ENCODE data around the gene ADAMTS16. TPM values are rescaled to one million over a fixed set of nuclear protein-coding genes. Genes with fewer than 3 reads are reported as not detected.
A peak's percentile ranks its signal among the peaks of the same experiment; 100 is the strongest.

ADAMTS16 gene
- total RNA-seq, 1 donor from 2014 or later, result 3.7 TPM

- DNase-seq (ENCODE audit: low spot score in 2 of 2) (peak; percentile 38 to 59), FAIRE-seq (peak; percentile 84)
These were observed 1.7 kb downstream of the ADAMTS16 start for GRCh38 chr5:5141625-5142525.

GRCh38 chr5:5144441-5144840, 4.3 kb downstream of the ADAMTS16 start:
- FAIRE-seq, result no peak

GRCh38 chr5:5145651-5146529, 5.8 kb downstream of the ADAMTS16 start:
- FAIRE-seq (no peak), DNase-seq (ENCODE audit: low spot score in 2 of 2) (no peak)

More at GRCh38 chr5:5144441-5144840, 4.3 kb downstream of the ADAMTS16 start:
- DNase-seq (ENCODE audit: low spot score in 2 of 2), result no peak

- no peak for FAIRE-seq
- no peak for DNase-seq (ENCODE audit: low spot score in 2 of 2)
These were observed 6.5 kb downstream of the ADAMTS16 start for GRCh38 chr5:5146530-5147160.

GRCh38 chr5:5149154-5149553, 9.0 kb downstream of the ADAMTS16 start:
- FAIRE-seq (no peak), DNase-seq (ENCODE audit: low spot score in 2 of 2) (no peak)

- DNase-seq (ENCODE audit: low spot score in 2 of 2), result no peak
- no peak for FAIRE-seq
These were observed 10.5 kb downstream of the ADAMTS16 start for GRCh38 chr5:5150667-5151066.

- DNase-seq (ENCODE audit: low spot score in 2 of 2) (no peak), FAIRE-seq (no peak)
These were observed 14.6 kb downstream of the ADAMTS16 start for GRCh38 chr5:5154733-5155132.

- DNase-seq (ENCODE audit: low spot score in 2 of 2) (no peak), FAIRE-seq (no peak)
These were observed 15.5 kb downstream of the ADAMTS16 start for GRCh38 chr5:5155617-5156016.

GRCh38 chr5:5156471-5157082, 16.4 kb downstream of the ADAMTS16 start:
- DNase-seq (ENCODE audit: low spot score in 2 of 2), result no peak

GRCh38 chr5:5158472-5158895, 18.4 kb downstream of the ADAMTS16 start:
- DNase-seq (ENCODE audit: low spot score in 2 of 2) (no peak), FAIRE-seq (no peak)

More at GRCh38 chr5:5156471-5157082, 16.4 kb downstream of the ADAMTS16 start:
- no peak for FAIRE-seq

- FAIRE-seq, result no peak
- DNase-seq (ENCODE audit: low spot score in 2 of 2), result no peak
These were observed 19.4 kb downstream of the ADAMTS16 start for GRCh38 chr5:5159282-5160103.

GRCh38 chr5:5164163-5164562, 24.0 kb downstream of the ADAMTS16 start:
- DNase-seq (ENCODE audit: low spot score in 2 of 2) (no peak), FAIRE-seq (no peak)

- no peak for DNase-seq (ENCODE audit: low spot score in 2 of 2)
- FAIRE-seq, result no peak
These were observed 25.4 kb downstream of the ADAMTS16 start for GRCh38 chr5:5165541-5166002.

- no peak for FAIRE-seq
- DNase-seq (ENCODE audit: low spot score in 2 of 2), result no peak
These were observed 29.3 kb downstream of the ADAMTS16 start for GRCh38 chr5:5169466-5169865.

GRCh38 chr5:5178136-5178535, 38.0 kb downstream of the ADAMTS16 start:
- FAIRE-seq, result no peak

GRCh38 chr5:5178580-5178979, 38.5 kb downstream of the ADAMTS16 start:
- DNase-seq (ENCODE audit: low spot score in 2 of 2) (no peak), FAIRE-seq (no peak)

More at GRCh38 chr5:5178136-5178535, 38.0 kb downstream of the ADAMTS16 start:
- no peak for DNase-seq (ENCODE audit: low spot score in 2 of 2)

GRCh38 chr5:5179079-5179478, 38.9 kb downstream of the ADAMTS16 start:
- DNase-seq (ENCODE audit: low spot score in 2 of 2) (no peak), FAIRE-seq (no peak)

- no peak for FAIRE-seq
- no peak for DNase-seq (ENCODE audit: low spot score in 2 of 2)
These were observed 39.5 kb downstream of the ADAMTS16 start for GRCh38 chr5:5179597-5179996.

GRCh38 chr5:5181650-5182324, 41.7 kb downstream of the ADAMTS16 start:
- DNase-seq (ENCODE audit: low spot score in 2 of 2), result no peak
- FAIRE-seq, result no peak
